ENCODE measurements around the gene TMEM245.

DNA sequence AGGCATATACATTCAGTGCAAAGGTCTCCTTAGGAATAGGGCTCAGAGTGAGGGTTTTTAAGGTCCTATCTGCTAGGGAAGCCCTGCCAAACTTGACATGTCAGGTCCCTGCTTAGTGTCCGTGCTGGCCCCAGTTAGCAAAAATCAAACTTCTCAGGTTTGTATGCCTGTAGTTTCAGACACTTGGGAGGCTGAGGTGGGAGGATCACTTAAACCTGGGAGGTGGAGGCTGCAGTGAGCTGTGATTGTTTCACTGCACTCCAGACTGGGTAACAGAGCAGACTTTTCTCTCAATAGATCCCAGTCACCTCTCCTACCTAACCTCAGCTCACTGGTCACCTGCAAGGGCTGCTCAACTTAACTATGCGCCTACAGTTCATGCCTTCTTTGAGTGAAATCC, 18.7 kb upstream of the TMEM245 start:
- TF ChIP-seq POLR2A (IDR thresholded peaks at IDR 0.05) (no peak), CTCF (IDR thresholded peaks at IDR 0.05) (no peak)
